Esophagus squamous epithelium (tissue), 5 donors: ENCODE results near the gene GTF3C1. TPM values are rescaled to one million over a fixed set of nuclear protein-coding genes. Genes with fewer than 3 reads are reported as not detected.

Source experiments
- DNase-seq: peaks from one replicate; lab custom pipeline; 2025; lab: John Stamatoyannopoulos, UW
- H3K27ac ChIP-seq, 4 donors: fragments of 200-600 bp; sonication (generic); one replicate each; pipeline ENCODE4 v1.5.1; 2016 to 2019; ENCODE audit warnings: mild to moderate bottlenecking in 1 of 4
- H3K27me3 ChIP-seq, 4 donors: fragments of 200-600 bp; sonication (generic); 1 replicate in 3 of 4; 2 replicates in 1 of 4; pipeline versions ENCODE4 v1.5.1 to v1.6.0; 2017 to 2021; ENCODE audit warnings: antibody characterized with exemption in 1 of 4
- H3K36me3 ChIP-seq, 3 donors: fragments of 200-600 bp; sonication (generic); one replicate each; pipeline ENCODE4 v1.5.1; 2016 to 2019
- H3K4me1 ChIP-seq, 3 donors: fragments of 200-600 bp; sonication (generic); one replicate each; pipeline ENCODE4 v1.5.1; 2017 to 2019
- H3K4me3 ChIP-seq, 4 donors: fragments of 200-600 bp; sonication (generic); 1 replicate in 3 of 4; 2 replicates in 1 of 4; pipeline ENCODE4 v1.5.1; 2016 to 2019; ENCODE audit warnings: mild to moderate bottlenecking in 2 of 4, moderate library complexity in 1 of 4
- H3K9me3 ChIP-seq, 3 donors: fragments of 200-600 bp; sonication (generic); one replicate each; pipeline ENCODE4 v1.5.1; 2016 to 2019
- POLR2A ChIP-seq, 4 donors: fragments of 450-650 bp; IDR thresholded peaks; one replicate each; pipeline ENCODE4 v1.6.1; 2017; ENCODE audit warnings: antibody characterized with exemption in 4 of 4, mild to moderate bottlenecking in 4 of 4, moderate library complexity in 3 of 4
- WGBS, 2 donors: methylation state at CpG; one replicate each; pipeline ENCODE4 v1.1.5; 2018; 5-methylcytosine and 5-hydroxymethylcytosine counted together
- intact Hi-C: fragments of 100-400 bp; cut with DNase I; formaldehyde crosslinking; loops from one replicate; pipeline ENCODE4 v1.15.0; 2022
- total RNA-seq, 4 donors: library from RNA; depleted of rRNA; stranded (reverse); fragments of >200 nt; gene quantifications; one replicate each; pipeline ENCODE4 v1.1.0, GENCODE V29; 2016
- TF ChIP-seq, protein P1 (sequence below), 6 experiments: fragments of 450-650 bp in 4 of 6; fragments of 200-600 bp in 2 of 6; sonication (generic) in 2 of 6; IDR thresholded peaks; one replicate each; pipeline ENCODE4 v1.5.1; 2016 to 2019; ENCODE audit warnings: antibody characterized with exemption in 6 of 6, mild to moderate bottlenecking in 4 of 6, moderate library complexity in 4 of 6
- donor health status: DM: yes; HTN: yes; CAD: no.

GTF3C1 gene
- total RNA-seq, 4 donors from 2014 or later, result 76.5 to 171 (median 84.9) TPM

DNA sequence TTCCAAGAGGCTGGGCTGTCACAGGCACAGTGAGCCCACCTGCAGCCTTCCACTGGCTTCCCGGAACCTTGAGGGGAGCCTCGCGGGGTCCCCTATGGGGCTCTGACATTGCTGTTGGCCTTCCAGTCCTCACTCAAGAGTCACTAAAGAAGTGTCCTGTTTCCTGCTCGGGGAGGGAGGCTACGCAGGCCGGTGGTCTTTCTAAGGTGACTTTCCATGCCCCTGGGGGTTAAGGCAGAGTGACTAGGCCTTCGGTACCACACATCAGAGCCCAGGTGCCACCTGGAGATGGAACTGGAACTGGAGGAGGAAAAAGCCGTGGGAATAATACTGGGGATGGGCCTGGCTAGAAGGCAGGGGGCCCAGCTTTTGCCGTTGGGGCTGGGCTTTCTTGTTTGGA lies 75.7 kb downstream of the GTF3C1 start:
- DNase-seq, result no peak
- H3K4me1 ChIP-seq, result peaks cover 4 to 14% (median 5%) of the 10 kb centered on the region in 3 donors
- H3K27me3 ChIP-seq, result no peaks in the 10 kb centered on the region
- TF ChIP-seq, protein P1, sequence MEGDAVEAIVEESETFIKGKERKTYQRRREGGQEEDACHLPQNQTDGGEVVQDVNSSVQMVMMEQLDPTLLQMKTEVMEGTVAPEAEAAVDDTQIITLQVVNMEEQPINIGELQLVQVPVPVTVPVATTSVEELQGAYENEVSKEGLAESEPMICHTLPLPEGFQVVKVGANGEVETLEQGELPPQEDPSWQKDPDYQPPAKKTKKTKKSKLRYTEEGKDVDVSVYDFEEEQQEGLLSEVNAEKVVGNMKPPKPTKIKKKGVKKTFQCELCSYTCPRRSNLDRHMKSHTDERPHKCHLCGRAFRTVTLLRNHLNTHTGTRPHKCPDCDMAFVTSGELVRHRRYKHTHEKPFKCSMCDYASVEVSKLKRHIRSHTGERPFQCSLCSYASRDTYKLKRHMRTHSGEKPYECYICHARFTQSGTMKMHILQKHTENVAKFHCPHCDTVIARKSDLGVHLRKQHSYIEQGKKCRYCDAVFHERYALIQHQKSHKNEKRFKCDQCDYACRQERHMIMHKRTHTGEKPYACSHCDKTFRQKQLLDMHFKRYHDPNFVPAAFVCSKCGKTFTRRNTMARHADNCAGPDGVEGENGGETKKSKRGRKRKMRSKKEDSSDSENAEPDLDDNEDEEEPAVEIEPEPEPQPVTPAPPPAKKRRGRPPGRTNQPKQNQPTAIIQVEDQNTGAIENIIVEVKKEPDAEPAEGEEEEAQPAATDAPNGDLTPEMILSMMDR (IDR thresholded peaks at IDR 0.05), result no peak
- no peak overlapping the region for H3K4me3 ChIP-seq
- no peak overlapping the region for H3K27ac ChIP-seq
- H3K9me3 ChIP-seq, result no peaks in the 10 kb centered on the region
- 96 to 100% methylated on average over 5 of the region's 9 CpGs for WGBS, 2 donors
- peaks cover 67 to 100% (median 77%) of the 10 kb centered on the region in 3 donors for H3K36me3 ChIP-seq
- intact Hi-C loops, result no loop called here

DNA sequence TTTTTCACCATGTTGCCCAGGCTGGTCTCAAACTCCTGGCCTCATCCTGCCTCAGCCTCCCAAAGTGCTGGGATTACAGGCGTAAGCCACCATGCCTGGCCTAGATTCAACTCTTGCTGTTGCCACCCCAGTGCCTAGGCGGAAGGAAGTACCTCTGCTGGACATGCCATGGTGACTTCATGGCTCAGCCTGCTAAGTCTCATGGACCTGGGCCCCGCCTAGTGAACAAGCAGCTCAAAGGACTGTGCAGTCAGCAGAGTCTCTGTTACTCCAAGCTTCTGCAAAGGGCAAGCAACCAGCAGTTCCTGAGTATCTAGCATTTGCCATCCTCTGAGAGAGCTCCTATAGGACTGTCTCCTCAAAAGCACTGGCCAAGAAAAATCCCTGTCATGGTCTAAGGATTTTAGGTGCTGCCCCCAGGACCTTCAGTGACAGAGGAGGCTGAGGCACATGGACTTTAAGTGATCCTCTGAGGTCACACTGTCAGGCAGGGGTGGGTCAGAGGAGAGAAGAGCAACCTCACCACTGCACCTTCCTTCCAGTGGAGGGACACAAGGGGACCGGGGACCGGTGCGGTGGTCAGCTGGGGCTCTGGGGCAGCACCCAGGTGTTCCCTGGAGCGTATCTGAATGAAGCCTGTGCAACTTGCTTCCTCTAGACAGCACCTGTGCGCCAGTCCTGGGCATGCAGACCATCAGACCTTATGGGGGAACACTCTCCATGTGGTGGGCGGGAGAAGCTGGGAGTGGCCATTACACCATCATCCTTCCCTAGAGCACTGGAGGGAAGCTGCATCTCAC lies 76.4 kb downstream of the GTF3C1 start:
- peaks cover 4 to 14% (median 5%) of the 10 kb centered on the region in 3 donors for H3K4me1 ChIP-seq
- no peaks in the 10 kb centered on the region for H3K9me3 ChIP-seq
- WGBS, 2 donors, result 94 to 95% methylated on average over 3 to 6 of the region's 9 CpGs
- peaks cover 70 to 100% (median 82%) of the 10 kb centered on the region in 3 donors for H3K36me3 ChIP-seq
- no peaks in the 10 kb centered on the region for H3K27me3 ChIP-seq
- intact Hi-C loops, result no loop called here
- no peak overlapping the region for H3K27ac ChIP-seq
- no peak for DNase-seq
- no peak for TF ChIP-seq POLR2A (IDR thresholded peaks at IDR 0.05)
- TF ChIP-seq, protein P1 (IDR thresholded peaks at IDR 0.05), result no peak
- no peak overlapping the region for H3K4me3 ChIP-seq

DNA sequence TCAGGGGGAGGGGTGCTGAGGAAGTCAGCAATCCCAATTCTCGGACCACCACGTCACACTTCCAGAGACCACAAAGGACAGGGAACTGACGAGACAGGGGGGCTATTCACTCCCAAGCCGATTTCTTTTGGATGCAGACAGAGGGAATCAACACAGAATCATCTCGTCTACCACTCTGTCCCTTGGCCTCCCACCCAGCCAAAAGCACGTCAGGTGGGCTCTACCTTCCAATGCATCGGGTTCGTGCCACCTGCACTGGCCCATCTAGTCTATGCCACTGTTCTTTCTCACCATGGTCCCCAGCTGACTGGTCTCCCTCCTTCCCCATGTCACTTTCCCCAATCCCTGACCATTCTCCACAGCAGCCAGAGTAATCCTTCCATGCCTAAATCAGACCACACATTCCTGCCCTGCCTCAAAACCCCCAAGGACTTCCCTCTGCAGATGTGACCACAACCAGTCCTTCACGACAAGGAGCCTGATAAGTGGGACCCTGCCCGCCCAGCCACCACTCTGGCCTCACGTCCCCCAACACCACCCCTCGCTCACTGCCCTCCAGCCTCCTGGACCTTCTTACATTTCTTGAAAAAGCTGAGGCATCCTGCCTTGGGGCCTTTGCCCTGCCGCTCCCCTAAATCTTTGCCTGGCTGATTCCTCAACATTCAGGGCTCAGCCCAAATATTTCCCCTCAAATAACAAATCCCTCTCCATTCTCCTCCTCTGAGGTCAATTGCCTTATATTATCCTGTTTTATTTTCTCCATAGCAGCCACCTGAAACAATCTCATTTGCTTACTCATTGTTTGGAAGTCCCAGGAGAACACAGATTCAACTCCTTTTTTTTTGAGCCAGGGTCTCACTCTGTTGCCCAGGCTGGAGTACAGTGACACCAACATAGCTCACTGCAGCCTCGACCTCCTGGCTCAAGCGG lies 77.4 kb downstream of the GTF3C1 start:
- 91 to 93% methylated on average over 15 of the region's 15 CpGs for WGBS, 2 donors
- H3K4me3 ChIP-seq, result no peak overlapping the region
- no peaks in the 10 kb centered on the region for H3K9me3 ChIP-seq
- H3K4me1 ChIP-seq, result peaks cover 4 to 14% (median 5%) of the 10 kb centered on the region in 3 donors
- DNase-seq, result no peak
- H3K27ac ChIP-seq, result no peak overlapping the region
- no peaks in the 10 kb centered on the region for H3K27me3 ChIP-seq
- intact Hi-C loops, result no loop called here
- peaks cover 61 to 100% (median 82%) of the 10 kb centered on the region in 3 donors for H3K36me3 ChIP-seq
- no peak for TF ChIP-seq POLR2A (IDR thresholded peaks at IDR 0.05)
- TF ChIP-seq, protein P1 (IDR thresholded peaks at IDR 0.05), result no peak

DNA sequence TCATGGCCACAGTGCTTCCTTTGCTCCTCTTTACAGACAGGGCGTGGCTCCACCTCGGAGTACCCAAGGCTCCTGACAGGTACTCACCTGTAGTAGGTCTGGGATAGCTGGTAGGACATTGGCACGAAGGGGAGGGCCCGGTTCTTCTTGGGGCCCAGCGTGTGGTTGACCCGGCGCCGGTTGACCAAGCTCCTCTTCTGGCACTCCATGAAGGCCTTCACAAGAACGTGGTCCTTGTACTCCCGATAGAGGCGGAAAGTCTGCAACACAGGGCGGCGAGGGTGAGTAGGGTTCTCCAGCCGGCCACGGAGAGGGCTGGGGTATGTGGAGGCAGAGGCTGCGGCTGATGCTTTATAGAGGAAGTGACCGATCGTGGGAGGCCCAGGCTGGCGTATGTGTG lies 78.1 kb downstream of the GTF3C1 start:
- DNase-seq, result no peak

More for the DNA sequence above, 78.1 kb downstream of the GTF3C1 start:
- peaks cover 62 to 100% (median 75%) of the 10 kb centered on the region in 3 donors for H3K36me3 ChIP-seq
- peaks cover 4 to 14% (median 5%) of the 10 kb centered on the region in 3 donors for H3K4me1 ChIP-seq
- TF ChIP-seq POLR2A (IDR thresholded peaks at IDR 0.05), result no peak
- TF ChIP-seq, protein P1 (IDR thresholded peaks at IDR 0.05), result no peak
- no peak overlapping the region for H3K27ac ChIP-seq
- intact Hi-C loops, result no loop called here
- no peaks in the 10 kb centered on the region for H3K27me3 ChIP-seq
- 90 to 100% methylated on average over 1 to 8 of the region's 19 CpGs for WGBS, 2 donors
- H3K9me3 ChIP-seq, result no peaks in the 10 kb centered on the region
- H3K4me3 ChIP-seq, result no peak overlapping the region
